GM21737 (cell line): Measurements from ENCODE around the gene ZNF470.

Experiments
- ATAC-seq: cut with Tn5 transposase; IDR thresholded peaks from one replicate; pipeline ENCODE4 v1.9.1; 2021; ENCODE audit warnings: mild to moderate bottlenecking, moderate library complexity; ENCODE audit not compliant: unreplicated experiment

Gene ZNF470

DNA sequence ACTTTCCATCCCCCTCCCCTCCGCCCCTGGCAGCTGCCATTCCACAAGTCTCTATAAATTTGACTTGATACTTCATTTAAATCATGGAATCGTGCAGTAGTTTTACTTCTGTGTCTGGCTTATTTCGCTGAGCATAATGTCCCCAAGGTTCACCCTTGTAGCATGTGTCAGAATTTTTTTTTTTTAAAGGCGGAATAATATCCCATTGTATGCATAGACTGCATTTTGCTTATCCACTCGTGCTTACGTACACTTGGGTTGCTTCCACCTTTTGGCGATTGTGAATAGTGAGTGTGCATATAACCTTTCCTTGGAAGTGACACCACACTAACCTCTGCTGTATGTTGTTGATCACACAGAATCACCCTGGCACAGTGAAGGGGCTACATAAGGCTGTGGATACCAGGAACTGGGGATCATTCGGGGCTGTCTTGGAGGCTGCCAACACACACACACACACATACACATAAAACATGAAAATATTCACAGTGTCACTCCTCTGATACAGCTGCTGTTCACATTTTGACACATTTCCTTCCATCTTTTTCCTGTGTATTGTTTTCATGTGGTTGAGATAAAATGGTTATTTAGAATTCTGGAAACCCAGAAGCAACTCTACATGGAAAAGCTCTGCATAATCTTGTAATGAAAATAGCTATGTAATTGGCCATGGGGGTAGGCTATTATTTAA lies 41.2 kb downstream of the ZNF470 start:
- no peak for ATAC-seq

- ATAC-seq, result no peak
Measured at GRCh38 chr19:56611288-56611687, 44.0 kb downstream of the ZNF470 start.

DNA sequence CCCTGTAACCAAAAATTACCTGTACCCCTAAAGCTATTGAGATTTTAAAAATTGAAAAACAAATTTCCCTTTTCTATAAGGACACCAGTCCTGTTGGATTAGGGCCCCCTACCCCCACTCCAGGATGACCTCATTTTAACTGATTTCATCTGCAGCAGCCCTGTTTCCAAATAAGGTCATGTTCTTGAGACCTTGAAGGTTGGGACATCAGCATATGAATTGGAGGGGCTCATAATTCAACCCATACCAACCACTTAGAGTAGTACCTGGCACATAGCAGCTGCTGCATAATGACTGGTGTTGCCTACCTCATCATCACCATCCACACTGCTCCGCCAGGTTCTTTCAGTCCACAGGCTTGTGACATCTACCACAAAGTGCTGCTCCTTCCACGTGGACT lies 45.5 kb downstream of the ZNF470 start:
- no peak for ATAC-seq

DNA sequence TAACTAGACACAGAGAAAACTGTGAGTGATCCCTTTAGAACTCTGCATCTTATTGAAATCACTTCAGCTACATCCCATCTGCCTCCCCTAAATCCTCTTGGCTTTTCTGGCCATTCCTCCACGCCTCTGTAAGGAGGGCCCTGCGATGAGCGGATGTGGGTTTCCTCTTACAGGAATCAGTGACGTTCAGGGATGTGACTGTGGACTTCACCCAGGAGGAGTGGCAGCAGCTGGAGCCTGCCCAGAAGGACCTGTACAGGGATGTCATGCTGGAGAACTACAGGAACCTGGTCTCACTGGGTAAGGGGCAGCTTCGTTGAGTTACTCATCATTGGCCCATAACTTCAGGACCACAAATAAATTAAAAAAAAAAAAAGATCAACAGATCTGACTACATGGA lies 46.4 kb downstream of the ZNF470 start:
- no peak for ATAC-seq

GRCh38 chr19:56617531-56617930 lies 50.3 kb downstream of the ZNF470 start:
- no peak for ATAC-seq

- no peak for ATAC-seq
Measured at GRCh38 chr19:56619121-56619520, 51.9 kb downstream of the ZNF470 start.

GRCh38 chr19:56622374-56622773 lies 55.1 kb downstream of the ZNF470 start:
- no peak for ATAC-seq

DNA sequence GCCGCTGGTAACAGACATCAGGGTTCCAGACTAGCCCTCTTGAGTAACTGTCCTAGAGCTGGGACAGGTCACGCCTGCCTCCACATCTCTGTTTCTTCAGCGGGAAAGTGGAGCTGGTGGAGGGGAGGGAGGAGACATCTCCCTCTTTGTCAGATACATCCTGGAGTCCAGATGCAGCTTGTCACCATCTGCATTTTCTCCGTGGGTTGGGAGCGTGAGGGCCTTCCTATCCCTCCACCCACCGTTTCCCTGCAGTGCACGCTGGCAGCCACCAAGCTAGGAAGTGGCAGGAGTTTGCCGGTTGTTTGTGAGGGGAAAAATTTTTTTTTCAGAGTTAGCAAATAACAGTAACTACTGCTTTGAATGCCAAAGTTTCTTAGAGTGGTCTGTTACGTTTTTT lies 55.7 kb downstream of the ZNF470 start:
- ATAC-seq, result no peak

DNA sequence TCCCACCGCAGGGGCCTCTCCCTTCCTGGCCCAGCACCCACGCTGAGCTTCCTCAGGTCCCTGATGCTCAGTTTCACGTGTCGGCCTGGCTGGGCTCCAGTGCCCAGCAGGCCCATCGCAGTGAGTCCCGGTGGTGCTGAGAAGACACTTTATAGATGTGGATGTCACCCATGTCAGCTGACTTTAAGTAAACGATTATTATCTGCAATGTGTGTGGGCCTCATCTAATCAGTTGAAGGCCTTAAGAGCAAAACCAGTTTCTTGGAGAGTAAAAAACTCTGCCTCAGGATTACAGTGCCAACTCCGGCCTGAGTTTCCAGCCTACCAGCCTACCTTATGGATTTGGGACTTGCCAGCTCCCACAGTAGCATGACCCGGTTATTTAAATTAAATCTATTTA lies 58.4 kb downstream of the ZNF470 start:
- no peak for ATAC-seq

DNA sequence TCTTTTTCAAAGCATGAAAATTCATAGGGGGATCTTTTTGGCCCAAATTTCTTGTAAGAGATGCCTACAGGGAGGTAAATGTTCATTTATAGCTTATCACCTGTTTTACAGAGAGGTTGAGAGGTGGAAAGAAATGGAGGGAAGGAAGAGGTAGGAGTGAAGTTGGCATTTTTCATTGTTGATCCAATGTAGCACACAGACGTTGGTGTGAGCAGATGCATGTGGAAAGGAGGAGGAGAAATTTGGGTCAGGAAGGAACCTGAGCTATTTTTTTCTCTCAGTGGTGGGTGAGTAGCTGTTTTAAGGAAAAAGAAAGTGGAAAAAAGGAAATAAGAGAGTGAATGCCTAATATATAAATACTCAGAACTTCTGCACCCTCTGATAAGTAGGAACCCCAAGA lies 65.8 kb downstream of the ZNF470 start:
- no peak for ATAC-seq

DNA sequence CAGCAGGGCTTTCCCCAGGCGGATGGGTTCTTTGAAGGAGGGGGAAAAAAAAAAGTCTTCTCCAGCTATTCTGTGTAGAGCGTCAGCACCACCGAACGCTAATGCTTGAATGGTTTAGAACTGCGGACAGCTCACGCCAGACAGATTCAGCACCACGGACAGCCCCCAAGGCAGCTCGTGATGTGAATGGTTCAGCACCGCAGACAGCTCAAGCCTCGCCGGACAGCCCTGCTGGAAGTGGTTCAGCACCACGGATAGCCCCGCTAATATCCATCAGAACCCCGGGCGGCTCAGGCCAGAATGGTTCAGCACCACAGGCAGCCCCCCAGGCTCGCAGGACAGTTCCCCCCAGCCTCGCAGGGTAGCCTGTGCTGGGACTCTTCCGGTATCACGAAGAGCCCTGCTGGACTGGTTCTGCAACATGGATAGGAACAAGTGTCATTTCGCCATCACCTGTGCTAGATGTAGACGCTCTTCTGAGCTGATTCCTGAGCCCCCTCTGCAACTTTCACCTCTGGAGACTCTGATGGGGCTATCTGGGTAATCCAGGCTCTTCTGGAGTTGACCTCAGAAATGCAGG lies 70.8 kb downstream of the ZNF470 start:
- no peak for ATAC-seq
